NCI-H1417 treated with DMSO at 0.1 percent for 48 hours (cell line): ENCODE measurements around the gene BORCS8.
"Not testable (repeated sequence)": the region's sequence is repeated elsewhere in the genome, so short reads cannot be mapped to it uniquely, and the experiment has no call there.

Source experiments
- DNase-seq: peaks from one replicate; lab custom pipeline; 2025; lab: John Stamatoyannopoulos, UW

The BORCS8 gene

DNA sequence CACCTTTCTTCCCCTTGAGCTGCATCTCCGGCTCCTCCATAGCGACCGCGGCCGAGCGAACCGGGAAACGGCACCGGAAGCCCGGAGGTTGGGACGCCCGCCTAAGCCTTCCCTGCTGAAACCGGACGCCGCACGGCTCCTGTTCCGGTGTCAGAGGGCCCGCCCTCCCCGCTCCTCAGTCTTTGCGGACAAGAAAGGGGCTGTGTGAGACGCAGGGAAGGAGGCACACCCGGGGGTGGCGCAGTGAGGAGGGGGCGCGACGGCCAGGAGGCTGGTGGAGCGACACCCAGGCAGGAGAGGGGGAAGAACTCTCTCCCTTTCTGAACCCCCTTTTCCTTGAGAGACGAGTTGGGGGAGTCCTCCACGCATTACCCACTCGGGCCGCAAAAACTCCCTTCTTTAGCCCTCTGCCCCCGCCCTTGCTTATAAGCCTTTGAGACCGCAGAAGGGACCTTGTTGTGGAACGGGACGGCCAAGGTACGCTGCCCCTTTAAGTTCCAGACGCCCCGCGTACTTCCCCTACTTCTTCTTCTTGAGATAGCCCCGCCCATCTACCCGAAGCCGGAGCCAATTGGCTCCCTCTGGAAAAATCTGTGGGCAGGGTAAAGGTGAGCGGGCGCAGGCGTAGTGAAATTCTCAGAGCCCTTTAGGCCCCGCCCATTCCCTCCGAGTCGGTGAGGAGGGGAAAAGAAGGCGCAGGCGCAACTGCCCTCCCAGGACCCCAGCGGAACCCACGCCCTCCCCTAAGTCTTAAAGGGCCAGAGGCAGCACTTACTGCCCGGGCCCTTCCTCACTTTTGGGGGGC is at the start of gene BORCS8, which contains the start of gene RFXANK:
Gene BORCS8 (minus strand): TSS at position 75 of the 805 bp plus-strand sequence. CDS start 35 bp downstream, at position 40.
Gene RFXANK (plus strand): TSS at position 181 of the 805 bp plus-strand sequence. CDS start 1,689 bp downstream, outside the sequence.
- DNase-seq: peak; percentile 98

DNA sequence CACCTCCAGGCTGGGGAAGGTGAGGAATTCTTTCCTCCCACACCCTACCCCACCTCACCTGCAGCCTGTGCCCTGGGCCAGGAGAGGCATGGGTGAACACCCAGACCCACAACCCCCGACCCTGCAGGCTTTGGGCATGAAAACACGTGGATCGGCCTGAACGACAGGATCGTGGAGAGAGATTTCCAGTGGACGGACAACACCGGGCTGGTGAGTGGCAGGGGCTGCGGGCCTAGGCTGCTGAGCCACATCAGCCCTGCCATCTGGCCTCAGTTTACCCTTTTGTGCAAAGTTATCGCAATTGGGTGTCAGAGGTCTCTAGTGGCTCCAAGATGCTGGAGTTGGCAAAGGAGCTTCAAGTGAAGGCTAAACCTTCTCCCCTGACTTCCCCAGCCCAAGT is 48.5 kb upstream of the BORCS8 start:
- DNase-seq: no peak

DNA sequence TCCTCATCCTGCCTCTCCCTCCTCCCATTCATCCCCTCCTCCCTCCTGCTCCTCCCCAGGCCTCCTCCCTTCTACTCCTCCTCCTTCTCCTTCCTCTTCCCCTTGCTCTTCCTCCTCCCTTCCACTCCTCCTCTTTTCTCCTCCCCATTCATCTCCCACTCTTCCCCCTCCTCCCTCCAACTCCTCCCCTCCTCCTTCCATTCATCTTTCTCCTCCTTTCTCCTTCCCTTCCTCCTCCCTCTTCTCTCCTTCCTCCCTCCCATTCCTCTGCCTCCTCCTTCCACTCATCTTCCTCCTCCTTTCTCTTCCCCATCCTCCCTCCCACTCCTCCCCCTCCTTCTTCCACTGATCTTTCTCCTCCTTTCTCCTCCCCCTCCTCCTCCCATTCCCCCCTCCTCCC is 47.7 kb upstream of the BORCS8 start:
- no peak for DNase-seq

DNA sequence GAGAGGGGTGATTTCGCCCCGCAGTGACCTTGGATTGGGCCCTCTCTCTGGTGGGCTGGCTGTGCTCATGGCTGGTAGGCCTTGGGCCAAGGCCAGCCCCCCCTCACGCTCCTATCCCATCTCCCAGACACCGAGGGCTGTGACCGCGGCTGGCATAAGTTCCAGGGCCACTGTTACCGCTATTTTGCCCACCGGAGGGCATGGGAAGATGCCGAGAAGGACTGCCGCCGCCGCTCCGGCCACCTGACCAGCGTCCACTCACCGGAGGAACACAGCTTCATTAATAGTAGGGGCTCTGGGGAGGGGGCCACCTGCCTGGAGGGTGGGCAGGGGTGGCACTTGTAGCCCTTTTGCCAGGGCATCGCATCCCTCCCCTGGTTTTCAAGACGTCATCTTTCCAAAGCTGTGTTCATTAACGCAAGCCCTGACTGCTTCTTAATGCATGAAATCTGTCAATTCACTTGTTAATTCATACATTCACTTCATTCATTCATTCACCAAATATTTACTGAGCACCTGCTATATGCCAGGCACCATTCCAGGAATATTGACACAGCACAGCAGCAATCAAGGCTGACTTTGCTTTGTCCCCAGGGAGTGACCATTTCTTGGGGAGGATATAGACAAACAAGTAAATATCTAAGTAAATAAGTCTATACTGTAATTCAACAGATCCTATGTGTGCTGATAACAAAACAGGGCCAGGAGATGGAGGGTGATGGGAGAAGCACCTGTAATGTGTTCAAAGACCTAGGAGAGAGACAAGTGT is 46.4 kb upstream of the BORCS8 start:
- DNase-seq: no peak

DNA sequence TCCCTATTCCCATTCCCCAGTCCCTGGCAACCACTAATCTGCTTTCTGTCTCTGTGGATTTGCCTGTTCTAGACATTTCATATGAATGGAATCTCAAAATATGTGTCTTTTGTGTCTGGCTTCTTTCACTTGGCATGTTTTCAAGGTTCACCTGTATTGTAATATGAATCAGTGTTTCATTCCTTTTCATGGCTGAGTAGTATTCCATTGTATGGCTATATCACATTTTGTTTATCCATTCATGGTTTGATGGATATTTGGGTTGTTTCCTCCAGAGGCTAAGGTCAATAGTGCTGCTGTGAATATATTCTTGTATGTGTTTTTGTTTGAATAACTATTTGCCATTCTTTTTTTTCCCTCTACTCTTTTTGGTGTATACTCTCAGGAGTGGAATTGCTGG is 44.2 kb upstream of the BORCS8 start:
- no peak for DNase-seq

DNA sequence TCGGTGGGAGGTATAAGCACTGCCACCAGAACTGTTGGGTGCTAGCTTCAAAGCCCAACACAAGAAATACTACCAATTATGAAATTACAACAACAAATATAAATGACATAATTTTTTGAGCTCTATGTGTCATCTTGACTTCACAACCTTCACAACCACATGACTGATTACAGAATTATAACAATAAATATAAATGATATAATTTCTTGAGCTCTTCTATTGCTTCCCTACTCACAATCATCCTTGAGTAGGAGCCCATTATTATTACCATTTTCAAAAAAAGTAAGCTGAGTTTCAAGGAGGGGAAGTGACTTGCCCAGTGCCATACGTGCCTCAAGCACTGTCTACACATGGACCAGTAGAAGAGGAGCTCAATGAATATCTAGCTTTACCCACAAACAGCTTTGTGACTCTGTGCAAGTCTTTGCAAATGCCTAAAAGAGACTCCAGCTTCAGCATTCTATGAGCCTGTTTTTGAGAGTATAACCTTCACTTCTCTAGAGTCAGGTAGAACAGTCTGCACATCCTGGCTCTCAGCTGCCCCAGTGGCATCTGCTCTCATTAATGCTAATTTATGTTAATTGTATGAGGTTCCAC is 42.4 kb upstream of the BORCS8 start:
- no peak for DNase-seq

DNA sequence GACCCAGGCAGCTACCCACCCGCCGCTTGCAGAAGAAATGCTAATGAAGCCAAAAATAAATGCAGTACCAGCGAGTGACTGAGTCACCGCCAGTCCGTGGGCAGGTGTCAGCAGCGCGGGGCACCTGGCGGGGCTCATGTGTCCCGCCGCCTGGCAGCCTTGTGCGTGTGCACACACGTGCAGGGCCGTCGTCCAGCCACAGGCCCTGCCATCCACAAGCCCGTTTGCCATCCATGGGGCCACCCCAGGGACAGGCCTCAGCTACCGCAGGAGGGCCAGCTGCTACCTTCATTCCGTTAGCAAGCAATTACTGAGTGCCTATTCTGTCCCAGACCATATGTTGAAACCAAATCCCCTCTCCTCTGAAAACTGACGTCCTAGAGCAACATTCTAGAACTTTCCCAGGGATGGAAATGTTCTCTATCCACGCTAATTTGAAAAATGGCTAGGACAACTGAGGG is 40.3 kb upstream of the BORCS8 start:
- no peak for DNase-seq

DNA sequence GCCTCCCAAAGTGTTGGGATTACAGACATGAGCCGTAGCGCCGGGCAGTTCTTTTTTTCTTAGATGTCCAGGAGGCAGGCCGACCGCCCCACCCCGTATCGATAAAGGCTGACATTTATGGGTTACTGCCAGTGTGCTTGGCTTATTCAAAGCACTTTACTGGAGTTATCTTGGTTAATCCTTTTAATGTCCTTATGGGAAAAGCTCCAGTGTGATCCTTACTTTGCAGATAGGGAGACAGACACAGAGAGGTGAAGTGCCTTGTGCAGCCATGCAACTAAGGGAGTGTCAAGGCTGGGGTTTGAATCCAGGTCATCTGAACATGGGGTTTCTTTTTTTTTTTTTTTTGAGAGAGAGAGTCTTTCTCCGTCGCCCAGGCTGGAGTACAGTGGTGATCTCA is 39.0 kb upstream of the BORCS8 start:
- DNase-seq: no peak

DNA sequence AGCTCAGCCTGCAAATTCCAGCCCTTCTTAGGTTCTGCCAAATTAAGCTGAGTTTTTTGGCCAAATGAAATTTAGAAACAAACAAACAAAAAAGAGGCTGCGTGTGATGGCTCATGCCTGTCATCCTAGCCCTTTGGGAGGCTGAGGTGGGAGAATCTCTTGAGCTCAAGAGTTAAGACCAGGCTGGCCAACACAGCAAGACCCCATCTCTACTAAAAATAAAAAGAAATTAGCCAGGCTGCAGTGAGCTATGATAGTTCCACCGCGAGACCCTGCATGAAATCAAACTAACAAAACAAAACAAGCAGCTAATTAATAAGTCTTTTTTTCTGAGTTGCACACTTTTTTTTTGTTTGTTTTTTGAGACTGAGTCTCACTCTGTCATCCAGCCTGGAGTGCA is 37.7 kb upstream of the BORCS8 start:
- DNase-seq: no peak

DNA sequence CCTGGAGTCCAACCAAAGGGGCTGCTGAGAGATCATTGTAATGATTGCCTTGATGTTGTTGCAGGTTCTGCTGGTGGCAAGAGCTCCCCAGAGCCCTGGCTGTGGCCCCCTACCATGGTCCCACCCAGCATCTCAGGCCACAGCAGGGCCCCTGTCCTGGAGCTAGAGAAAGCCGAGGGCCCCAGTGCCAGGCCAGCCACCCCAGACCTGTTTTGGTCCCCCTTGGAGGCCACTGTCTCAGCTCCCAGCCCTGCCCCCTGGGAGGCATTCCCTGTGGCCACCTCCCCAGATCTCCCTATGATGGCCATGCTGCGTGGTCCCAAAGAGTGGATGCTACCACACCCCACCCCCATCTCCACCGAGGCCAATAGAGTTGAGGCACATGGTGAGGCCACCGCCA is 35.3 kb upstream of the BORCS8 start:
- no peak for DNase-seq

DNA sequence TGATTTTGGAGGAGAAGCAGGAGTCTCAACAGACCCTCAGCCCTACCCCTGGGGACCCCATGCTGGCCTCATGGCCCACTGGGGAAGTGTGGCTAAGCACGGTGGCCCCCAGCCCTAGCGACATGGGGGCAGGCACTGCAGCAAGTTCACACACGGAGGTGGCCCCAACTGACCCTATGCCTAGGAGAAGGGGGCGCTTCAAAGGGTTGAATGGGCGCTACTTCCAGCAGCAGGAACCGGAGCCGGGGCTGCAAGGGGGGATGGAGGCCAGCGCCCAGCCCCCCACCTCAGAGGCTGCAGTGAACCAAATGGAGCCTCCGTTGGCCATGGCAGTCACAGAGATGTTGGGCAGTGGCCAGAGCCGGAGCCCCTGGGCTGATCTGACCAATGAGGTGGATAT is 34.7 kb upstream of the BORCS8 start:
- DNase-seq: no peak

DNA sequence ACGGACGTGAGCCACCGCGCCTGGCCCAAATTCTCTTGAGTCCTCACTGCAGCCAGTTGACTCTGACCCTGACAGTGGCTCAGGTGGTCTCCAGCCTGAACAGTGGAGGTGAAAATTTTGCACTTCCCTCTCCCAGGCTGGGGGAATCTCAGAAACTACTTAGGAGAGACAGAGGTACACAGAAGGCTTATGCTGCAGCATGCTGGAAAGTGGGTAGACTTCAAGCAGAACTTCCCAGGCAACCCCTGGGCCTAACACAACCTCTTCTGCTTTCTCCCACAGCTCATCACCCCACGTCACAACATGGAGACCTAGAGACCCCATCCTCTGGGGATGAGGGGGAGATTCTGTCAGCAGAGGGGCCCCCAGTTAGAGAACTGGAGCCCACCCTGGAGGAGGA is 34.3 kb upstream of the BORCS8 start:
- DNase-seq: no peak

DNA sequence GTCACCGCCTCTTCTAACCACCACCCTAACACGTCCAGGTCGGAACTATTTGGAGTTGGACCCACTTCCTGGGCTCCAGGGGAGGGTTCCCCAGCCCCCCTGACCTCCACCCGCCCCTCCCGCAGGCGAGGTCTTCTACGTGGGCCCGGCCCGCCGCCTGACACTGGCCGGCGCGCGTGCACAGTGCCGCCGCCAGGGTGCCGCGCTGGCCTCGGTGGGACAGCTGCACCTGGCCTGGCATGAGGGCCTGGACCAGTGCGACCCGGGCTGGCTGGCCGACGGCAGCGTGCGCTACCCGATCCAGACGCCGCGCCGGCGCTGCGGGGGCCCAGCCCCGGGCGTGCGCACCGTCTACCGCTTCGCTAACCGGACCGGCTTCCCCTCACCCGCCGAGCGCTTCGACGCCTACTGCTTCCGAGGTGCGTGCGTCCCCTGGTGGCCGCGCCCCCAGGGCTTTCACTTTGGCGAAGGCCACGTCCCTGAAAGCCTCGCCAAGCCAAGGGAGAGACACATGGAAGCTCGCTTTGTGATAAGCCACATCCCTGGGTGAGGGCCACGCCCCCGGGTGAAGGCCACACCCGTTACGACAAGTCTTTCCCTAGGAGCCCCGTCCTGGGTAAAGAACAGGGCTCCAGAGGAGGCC is 33.0 kb upstream of the BORCS8 start:
- DNase-seq: no peak

DNA sequence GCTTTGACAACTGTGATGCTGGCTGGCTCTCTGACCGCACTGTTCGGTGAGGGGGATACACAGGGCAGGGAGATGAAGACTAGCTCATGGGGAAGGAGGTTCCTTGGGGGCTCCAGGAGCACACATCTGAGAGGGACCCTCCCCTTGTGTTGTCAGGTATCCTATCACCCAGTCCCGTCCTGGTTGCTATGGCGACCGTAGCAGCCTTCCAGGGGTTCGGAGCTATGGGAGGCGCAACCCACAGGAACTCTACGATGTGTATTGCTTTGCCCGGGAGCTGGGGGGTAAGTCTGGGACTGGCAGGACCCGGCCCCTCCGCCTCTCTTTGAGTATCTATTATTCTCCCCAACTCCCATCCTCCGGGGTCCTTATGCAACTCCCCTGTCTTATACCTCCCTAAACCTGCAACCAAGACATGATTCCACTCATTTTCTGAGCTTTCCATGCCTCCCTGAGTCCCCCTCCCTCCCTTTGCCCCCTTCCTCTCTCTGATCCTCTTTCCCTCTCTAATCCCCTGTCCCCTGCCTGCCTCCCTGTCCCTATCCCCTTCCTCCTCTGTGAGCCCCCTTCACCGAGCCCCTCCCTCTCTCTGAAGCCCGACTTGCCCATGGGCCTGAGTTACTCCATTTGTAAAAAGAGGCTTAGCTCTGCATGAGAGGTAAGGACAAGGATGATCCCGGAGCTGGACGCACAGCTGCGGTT is 32.3 kb upstream of the BORCS8 start:
- no peak for DNase-seq

DNA sequence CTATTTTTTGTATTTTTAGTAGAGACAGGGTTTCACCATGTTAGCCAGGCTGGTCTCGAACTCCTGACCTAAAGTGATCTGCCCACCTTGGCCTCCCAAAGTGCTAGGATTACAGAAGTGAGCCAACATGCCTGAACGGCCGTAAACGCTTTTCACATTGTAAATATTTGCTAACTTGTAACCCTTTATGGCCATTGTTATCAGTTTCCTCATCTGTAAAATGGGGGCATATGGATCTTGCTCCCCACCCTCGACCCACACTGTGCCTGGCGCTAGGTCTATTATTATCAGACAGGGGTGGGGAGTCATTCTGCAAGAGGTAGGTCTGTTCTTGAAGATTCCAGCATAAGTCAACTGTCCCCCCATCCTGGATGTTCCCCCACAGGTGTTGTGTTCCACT is 31.7 kb upstream of the BORCS8 start:
- no peak for DNase-seq

DNA sequence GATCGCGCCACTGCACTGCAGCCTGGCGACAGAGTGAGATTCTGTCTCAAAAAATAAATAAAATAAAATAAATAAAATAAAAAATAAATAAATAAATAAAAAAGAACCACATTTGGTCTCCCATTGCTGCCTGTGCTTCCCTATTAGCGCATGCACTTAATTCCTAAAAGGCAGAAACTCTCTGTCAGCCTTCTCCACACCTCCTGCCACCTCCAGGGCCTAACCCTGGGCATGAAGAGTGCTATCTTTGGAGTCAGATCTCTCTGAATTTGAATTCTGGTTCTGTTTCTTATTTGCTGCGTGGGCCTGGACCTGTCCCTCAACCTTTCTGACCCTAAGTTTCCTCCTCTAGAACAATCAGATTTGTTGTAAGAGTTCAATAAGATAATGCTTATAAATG is 31.1 kb upstream of the BORCS8 start:
- DNase-seq: no peak

DNA sequence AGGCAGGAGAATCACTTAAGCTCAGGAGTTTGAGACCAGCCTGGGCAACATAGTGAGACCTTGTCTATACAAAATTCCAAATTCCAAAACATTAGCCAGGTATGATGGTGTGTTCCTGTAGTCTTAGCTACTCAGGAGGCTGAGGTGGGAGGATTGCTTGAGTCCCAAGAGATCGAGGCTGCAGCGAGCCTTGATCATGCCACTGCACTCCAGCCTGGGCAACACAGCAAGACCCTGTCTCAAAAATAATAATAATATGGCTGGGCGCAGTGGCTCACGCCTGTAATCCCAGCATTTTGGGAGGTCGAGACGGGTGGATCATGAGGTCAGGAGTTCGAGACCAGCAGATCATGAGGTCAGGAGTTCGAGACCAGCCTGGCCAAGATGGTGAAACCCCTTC is 29.0 kb upstream of the BORCS8 start:
- not testable (repeated sequence) for DNase-seq

DNA sequence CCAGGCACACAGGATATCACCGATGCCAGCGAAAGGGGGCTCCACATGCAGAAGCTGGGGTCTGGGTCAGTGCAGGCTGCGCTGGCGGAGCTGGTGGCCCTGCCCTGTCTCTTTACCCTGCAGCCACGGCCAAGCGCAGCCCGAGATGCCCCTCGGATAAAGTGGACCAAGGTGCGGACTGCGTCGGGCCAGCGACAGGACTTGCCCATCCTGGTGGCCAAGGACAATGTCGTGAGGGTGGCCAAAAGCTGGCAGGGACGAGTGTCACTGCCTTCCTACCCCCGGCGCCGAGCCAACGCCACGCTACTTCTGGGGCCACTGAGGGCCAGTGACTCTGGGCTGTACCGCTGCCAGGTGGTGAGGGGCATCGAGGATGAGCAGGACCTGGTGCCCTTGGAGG is 27.0 kb upstream of the BORCS8 start:
- DNase-seq: no peak

DNA sequence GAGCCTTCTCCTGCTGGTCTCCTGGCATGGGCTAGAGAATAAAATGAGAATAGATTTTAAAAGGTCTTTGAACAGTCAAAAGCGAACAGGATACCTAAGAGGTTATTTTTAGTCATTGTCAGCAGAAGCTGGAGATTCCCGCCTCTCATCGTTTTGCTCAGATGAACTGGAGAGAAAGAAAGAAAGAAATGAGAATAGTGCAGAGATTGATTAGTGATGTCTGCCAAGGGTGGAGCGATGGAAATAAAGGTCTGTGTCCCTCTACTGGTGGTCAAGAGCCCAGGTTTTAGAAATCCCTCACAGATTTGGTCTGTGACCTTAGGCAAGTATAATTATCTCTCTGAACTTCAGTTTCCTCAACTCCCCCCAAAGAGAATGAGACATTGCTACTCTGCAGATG is 25.1 kb upstream of the BORCS8 start:
- DNase-seq: no peak

DNA sequence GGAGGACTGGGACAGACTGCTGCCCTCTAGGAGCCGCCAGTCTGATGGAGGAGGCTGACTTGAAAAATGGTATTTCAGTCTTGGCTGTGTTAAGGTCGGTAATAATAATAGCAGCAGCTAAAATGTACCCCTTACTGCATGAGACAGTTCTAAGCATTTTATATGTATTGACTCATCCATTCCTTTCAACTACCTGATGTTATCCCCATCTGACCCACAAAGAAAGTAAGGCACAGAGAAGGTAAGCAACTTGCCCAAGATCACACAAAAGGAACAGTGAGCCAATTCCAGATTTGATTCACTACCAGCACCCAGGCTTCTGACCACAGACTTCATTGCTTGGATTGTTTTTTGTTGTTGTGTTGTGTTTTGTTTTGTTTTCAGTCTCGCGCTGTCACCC is 23.8 kb upstream of the BORCS8 start:
- DNase-seq: no peak

DNA sequence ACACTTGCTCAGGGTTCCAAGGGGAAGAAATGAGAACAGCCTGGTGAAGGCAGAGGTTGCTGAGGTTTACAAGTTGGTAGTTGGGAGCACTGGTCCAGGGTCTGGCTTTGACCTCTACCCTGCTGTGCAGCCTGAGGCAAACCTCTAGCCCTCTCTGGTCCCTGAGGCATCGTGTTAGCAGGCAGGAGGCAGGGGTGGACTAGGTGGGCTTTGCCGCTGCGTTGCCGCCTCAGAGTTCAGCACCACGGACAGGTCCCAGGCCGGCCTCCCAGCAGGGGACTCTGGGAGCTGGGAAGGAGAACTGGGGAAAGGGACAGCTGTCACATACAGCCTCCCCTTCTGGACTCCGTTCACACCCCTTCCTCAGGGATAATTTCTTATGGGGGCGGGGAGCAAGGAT is 22.9 kb upstream of the BORCS8 start:
- DNase-seq: no peak

DNA sequence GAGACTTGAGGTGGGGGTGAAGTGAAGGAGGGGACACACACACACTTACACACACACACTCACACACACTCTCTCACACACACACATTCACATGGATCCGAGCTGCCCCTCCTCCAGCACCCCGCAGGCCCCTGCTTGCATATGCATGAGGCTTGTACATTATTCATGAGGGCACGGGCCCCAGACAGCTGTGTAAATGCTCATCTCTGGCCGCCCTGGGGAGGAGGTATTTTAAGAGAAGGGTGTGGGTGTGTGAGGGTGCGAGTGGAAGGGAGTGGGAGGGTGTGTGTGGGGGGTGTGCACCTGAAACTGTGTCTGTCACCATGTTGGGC is 22.2 kb upstream of the BORCS8 start:
- no peak for DNase-seq
